ENCODE measurements around the gene RNF157. TPM values are rescaled to one million over a fixed set of nuclear protein-coding genes. Genes with fewer than 3 reads are reported as not detected.

Gene RNF157
- total and polyA plus RNA-seq, 9 donors = 1.3 to 4.3 (median 2.5) TPM

GRCh38 chr17:76276461-76277299 is 36.4 kb upstream of the RNF157 start:
- WGBS, 3 donors = 85 to 93% (median 88%) methylated on average over 19 of the region's 19 CpGs
- no peak overlapping the region for H3K27ac ChIP-seq
- no peak for DNase-seq
- no peak overlapping the region for H3K4me3 ChIP-seq
- H3K9me3 ChIP-seq = no peaks in the 10 kb centered on the region
- H3K27me3 ChIP-seq = no peaks in the 10 kb centered on the region
- no peaks in the 10 kb centered on the region for H3K36me3 ChIP-seq
- H3K4me1 ChIP-seq (ENCODE audit: insufficient read depth) = peaks cover 6% of the 10 kb centered on the region
- TF ChIP-seq POLR2A (IDR thresholded peaks at IDR 0.05) (no peak), EP300 (IDR thresholded peaks at IDR 0.05) (no peak), CTCF (IDR thresholded peaks at IDR 0.05) (no peak)
- intact Hi-C loops (cut with DNase I) = loop anchor here in 3 of 4 donors (5.0 to 10.0 kb wide), 5 partner anchors 92 to 362 kb away; no protein-coding TSS in a partner anchor

GRCh38 chr17:76276069-76276431 is 35.8 kb upstream of the RNF157 start:
- no peak for TF ChIP-seq POLR2A (IDR thresholded peaks at IDR 0.05)
- no peak for TF ChIP-seq CTCF (IDR thresholded peaks at IDR 0.05)
- TF ChIP-seq EP300 (IDR thresholded peaks at IDR 0.05) = no peak
- Histone ChIP-seq H3K27me3 (no peaks in the 10 kb centered on the region), H3K4me3 (no peak overlapping the region), H3K4me1 (ENCODE audit: insufficient read depth) (peaks cover 11% of the 10 kb centered on the region), H3K9me3 (no peaks in the 10 kb centered on the region), H3K27ac (no peak overlapping the region), H3K36me3 (no peaks in the 10 kb centered on the region)
- WGBS, 3 donors = 86 to 93% (median 89%) methylated on average over 11 of the region's 11 CpGs
- DNase-seq = no peak
- intact Hi-C loops (cut with DNase I) = loop anchor here in 3 of 4 donors (5.0 to 10.0 kb wide), 5 partner anchors 91 to 361 kb away; no protein-coding TSS in a partner anchor

GRCh38 chr17:76275382-76276068 is 35.2 kb upstream of the RNF157 start:
- DNase-seq = no peak
- TF ChIP-seq POLR2A (IDR thresholded peaks at IDR 0.05) (no peak), CTCF (IDR thresholded peaks at IDR 0.05) (no peak), EP300 (IDR thresholded peaks at IDR 0.05) (no peak)
- WGBS, 3 donors = 86 to 88% (median 87%) methylated on average over 21 to 22 of the region's 22 CpGs
- no peaks in the 10 kb centered on the region for H3K36me3 ChIP-seq
- H3K4me3 ChIP-seq = no peak overlapping the region
- H3K9me3 ChIP-seq = no peaks in the 10 kb centered on the region
- intact Hi-C loops (cut with DNase I) = loop anchor here in 3 of 4 donors (5.0 to 10.0 kb wide), 5 partner anchors 91 to 361 kb away; no protein-coding TSS in a partner anchor
- H3K27ac ChIP-seq = no peak overlapping the region
- peaks cover 11% of the 10 kb centered on the region for H3K4me1 ChIP-seq (ENCODE audit: insufficient read depth)
- no peaks in the 10 kb centered on the region for H3K27me3 ChIP-seq

GRCh38 chr17:76274112-76274956 is 34.0 kb upstream of the RNF157 start:
- intact Hi-C loops (cut with DNase I) = loop anchor here in 3 of 4 donors (10.0 kb wide), 3 partner anchors 90 to 360 kb away; no protein-coding TSS in a partner anchor
- no peak for TF ChIP-seq CTCF (IDR thresholded peaks at IDR 0.05)
- 48 to 58% (median 49%) methylated on average over 21 of the region's 21 CpGs for WGBS, 3 donors

More at GRCh38 chr17:76274112-76274956, 34.0 kb upstream of the RNF157 start:
- H3K4me3 ChIP-seq = no peak overlapping the region
- no peaks in the 10 kb centered on the region for H3K36me3 ChIP-seq
- H3K9me3 ChIP-seq = no peaks in the 10 kb centered on the region
- no peak for DNase-seq
- H3K27me3 ChIP-seq = no peaks in the 10 kb centered on the region
- H3K4me1 ChIP-seq (ENCODE audit: insufficient read depth) = peaks cover 10% of the 10 kb centered on the region
- no peak overlapping the region for H3K27ac ChIP-seq

All from ovary (tissue), 9 donors.